ENCODE results near the gene ANKRD28.

- TF ChIP-seq POLR2AphosphoS5 (IDR thresholded peaks at IDR 0.05; ENCODE audit: borderline replicate concordance, low read depth, low read length) (no peak), EZH2 (IDR thresholded peaks at IDR 0.05) (no peak), FOXP2 (optimal IDR thresholded peaks at IDR 0.05; ENCODE audit: control extremely low read depth, extremely low read length, insufficient read depth) (no peak)
These were observed 70.9 kb downstream of the ANKRD28 start for GRCh38 chr3:15726881-15727280.

All from SK-N-MC (cell line).